ENCODE results near the gene PAPSS1.
"Not testable (repeated sequence)": the region's sequence is repeated elsewhere in the genome, so short reads cannot be mapped to it uniquely, and the experiment has no call there.

Gene PAPSS1

DNA sequence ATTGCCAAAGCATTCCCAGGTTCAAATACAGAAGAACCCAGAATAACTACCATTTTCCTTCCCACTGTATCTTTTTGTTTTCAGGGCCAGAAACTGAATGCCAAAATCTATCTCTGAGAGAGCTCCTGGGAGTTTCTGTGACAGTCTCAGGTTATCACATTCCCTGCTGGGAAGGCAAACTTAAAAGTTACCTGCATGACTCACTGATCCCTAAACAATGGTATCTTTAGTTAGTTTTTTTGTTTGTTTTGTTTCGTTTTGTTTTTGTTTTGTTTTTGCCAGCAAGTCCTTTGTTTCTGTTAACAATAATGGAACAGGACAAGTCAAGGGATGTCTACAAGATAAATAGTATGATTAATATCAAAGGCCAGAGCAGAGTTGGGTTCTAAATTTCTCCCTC is 34.3 kb downstream of the PAPSS1 start:
- no peak for DNase-seq

DNA sequence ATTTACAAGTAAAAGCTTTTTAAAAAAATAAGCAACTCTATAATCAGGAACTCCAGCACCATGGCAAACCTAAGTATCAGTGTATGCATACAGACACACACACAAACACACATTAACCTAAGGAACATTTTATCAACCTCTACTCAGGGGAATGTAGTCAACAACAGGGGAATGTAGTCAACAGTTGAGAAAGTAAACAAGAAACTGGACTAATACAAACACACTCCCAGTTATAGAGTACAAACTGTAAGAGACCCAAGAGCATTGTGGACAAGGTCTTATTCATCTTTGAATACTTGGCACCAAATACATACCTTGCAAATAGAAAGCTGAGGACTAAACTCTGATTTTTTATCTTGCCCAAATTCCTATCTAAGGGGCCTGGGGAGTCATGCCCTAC is 36.2 kb downstream of the PAPSS1 start:
- DNase-seq, result no peak

DNA sequence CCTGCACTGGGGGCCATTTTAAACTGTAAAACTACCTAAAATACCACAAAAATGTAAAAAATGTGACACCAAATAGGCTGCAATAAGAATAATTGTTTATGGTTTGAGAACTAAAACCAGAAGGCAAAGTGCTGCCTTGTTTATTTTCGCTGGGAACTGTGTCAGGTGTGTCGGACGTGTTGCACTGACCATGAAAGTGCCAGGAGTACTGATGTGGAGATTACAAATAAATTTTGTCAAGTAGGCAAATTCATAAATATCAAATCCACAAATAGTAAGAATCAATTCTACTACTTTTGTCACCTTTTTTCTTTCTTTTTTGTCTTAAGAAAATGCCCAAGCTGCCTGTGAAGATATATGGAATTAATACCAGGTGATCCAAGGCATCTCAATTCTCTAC is 37.7 kb downstream of the PAPSS1 start:
- DNase-seq, result no peak

DNA sequence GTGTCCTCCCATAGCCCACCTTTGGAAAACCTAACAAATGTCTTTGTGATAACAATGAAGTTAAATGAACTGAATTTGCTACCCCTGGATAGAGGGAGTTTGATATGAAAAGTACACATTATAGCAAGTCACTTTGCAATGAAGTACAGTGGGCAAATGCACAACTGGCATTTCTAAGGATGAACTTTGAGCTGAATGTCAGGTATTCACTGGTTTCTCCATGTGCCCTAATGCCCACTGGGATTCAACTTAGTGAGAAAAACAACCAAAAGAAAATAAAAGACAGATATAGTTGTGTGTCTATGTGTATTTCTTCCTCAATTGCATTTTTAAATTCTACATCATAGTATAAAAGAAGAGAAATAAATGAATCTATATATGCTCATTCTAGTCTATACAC is 51.0 kb downstream of the PAPSS1 start:
- DNase-seq, result no peak

DNA sequence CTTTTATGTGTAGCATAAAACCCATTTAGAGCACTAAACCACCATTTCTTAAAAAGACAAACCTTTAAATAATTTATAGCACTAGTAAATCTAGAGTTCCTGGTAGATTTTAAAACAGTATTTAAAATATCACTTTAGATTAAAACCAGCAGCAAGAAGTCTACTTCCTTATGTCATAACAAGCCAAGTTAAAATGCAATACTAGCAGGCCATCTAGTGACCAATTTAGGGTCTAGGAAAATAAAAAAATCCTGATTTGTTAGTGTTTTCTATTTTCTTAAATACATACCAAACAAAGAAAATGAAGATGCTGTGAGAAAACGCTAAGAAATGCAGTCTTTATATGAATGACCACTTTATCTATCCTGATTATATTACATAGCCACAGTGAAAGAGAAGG is 53.9 kb downstream of the PAPSS1 start:
- DNase-seq, result no peak

DNA sequence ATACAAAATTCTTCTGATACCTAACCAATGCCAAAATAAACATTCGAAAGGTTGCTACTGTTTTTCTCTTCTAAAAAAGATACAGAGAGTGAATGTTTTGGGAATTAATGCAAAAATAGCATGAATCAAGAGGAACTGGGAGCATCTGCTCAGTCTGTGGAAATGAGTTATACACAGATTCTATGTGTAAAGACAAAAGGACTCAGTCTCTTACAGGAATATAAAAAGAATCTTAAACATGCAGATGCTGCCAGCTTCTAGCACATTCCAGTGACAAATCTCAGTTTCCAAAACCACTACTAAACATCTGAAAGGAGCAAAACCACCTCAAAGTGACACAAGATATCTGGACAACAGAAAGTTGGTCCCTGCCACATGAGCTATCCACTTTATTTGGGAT is 55.0 kb downstream of the PAPSS1 start:
- DNase-seq, result no peak

DNA sequence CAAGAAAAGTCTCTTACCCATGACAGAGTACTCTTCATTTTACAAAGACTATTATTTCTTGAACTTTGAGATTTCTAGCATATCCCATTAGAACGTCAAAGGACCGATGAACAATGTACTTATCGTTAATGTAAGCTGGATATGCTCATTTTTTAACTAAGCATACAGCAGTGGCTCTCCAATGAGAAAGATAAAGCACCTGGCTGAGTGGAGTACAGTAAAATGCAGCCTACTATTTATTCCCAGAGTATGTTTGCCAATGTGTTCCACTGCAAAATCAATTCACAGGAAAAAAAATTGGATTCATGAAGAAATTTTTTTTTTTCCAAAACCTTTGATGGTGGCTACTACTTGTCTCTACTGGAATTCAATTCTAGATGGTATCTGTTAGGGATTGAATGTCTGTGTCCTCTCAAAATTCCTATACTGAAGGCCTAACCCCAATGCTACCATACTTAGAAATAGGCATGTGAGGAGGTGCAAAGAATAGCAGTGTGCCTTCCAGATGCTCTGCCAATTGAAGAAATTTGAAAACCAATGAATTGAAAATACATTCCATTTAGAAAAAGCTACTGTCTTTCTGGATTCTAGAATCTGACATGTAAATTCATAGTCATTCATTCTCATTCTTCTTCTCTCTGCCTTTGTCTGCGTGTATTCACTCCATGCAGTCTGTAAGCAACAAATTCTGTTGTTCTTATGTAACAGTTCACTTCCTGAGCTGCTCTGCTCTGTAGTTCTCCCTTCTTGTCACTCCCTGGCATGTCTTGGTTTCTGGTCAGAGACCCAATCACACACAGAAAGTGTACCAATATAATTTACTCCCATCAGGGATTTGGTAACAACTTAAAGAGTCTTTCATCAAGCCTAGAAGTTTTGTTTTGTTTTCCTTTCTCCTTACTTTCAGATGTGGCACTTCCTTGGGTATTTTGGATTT is 61.4 kb downstream of the PAPSS1 start:
- no peak for DNase-seq

DNA sequence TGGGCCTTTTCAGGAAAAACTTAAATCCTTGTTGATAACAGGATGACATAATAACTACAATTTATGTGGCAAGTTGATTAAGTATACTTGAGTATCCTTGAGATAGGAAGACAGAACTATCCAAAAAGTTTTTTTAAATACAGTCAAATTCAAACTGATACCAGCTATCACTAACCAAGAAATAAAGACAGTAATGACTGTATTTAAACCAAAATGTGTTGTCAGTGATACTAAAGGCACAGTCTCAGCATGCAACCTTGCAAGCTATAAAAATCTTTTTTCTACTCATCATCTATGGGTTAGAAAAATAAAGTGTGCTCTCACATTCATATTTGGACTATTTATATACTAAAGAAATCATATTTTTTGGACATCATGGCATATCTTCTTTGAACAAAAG is 64.7 kb downstream of the PAPSS1 start:
- no peak for DNase-seq

DNA sequence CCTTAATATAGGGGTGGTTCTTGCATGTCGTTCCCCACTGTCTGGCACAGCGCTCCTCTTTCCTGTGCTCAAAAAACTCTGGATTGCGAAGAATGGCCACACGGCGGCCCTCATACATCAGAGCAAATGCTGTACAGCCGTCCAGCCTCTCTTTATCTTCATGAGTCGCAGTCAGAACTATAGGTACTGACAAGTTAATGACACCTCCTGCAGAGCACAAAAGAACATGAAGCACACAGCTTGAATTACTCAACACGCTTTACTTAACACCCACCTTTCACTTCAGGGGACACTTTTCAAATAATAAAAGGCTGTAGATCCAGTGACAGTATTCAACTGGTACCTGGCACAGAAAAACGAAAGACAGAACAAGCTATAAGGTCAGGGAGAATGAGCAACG is 65.3 kb downstream of the PAPSS1 start:
- DNase-seq, result no peak

DNA sequence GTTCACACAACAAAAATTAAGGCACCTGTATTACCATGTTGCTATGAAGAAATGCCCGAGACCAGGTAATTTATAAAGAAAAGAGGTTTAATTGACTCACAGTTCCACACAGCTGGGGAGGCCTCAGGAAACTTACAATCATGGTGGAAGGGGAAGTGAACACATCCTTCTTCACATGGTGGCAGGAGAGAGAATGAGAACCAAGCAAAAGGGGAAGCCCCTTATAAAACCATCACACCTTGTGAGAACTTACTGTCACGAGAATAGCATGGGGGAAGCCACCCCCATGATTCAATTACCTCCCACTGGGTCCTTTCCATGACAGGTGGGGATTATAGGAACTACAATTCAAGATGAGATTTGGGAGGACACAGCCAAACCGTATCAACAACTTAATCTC is 68.6 kb downstream of the PAPSS1 start:
- DNase-seq, result not testable (repeated sequence)

DNA sequence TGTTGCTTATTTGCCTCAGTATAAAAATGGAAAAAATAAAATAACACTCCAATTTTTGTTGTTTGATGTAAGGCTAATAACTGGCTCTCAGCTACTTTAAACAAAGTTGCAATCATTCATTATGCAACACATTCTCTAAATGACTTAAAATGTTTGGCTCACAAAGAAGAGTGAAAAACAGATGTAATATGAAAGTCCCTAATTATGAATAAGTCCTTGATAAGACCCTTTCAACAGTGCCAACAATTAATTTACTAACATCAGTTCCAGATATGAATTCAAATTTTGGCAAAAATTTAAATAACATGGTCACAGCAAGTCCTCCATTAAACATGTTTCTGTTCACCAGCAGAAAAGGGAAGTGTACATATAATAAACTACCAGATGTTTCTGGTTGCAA is 69.8 kb downstream of the PAPSS1 start:
- no peak for DNase-seq

DNA sequence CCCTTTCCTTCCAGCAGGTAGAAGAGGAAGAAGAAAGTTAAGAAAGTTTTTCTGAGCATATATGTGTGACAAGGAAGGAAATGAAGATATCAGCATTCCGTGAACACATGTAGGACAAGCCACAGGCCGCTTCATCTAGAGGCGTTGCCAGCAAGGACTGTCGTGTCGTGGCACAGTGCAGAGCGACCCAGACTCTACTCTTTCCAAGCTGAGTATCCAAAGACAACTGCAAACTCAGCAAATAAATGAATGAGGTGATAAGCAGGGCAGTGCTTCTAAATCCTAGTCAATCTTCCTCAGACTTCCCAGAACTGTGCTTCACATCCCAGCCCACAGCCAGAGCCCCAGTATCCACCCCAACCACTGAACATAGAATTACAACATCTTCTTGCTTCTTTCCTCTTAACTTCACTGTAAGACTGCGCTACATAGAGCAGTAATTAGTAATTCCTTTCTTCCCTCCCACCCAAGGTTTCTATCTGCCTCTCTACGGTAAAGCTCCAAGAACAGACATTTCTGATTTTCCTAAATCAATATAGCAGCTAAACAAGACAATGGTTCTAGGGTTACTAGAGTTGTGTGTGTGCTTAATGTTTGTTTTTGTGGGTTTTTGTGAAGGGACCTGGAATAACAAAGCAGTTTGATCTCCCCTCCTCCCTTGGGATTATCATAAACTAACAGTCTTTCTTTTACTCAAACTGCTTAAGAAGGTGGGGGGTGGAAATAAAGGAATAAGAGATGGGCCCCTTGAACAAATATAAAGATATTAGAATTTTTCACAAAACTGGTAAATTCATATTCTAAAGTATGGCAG is 71.6 kb downstream of the PAPSS1 start:
- no peak for DNase-seq

DNA sequence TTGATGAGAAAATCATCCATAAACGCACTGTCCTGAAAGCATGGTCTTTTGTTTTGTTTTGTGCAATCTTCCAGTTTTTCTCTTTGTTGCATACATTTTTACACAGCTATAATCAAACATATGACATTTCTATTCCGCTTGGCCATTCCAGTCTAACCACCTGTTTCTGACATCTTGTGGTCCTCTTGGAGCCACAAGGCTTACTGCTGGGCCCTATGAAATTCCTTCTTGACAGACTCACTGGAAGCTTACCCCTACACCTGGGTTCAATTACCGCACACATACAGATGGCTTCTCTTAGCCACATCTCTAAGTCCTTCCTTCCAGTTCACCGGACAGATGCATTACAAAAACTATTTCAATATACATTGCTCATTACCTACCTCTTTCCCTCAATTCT is 72.4 kb downstream of the PAPSS1 start:
- DNase-seq, result no peak

DNA sequence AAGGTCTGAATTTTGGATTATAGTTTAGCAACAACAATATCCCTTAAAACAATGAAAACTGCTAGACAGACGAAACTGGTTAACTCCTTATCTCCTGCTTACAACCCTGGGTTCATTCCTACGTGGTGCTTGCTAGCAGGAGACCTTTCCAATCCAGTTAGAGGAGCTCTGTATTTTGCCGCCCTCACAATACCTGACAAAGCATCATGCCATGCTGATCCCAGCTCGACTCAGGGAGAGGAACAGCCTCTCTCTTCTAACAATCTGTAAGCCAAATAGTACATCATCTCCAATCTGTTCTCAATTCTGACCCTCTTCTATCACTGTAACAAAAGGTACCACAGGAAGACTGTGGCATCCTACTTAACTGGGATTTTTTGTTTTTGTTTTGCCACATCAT is 74.4 kb downstream of the PAPSS1 start:
- DNase-seq, result no peak

DNA sequence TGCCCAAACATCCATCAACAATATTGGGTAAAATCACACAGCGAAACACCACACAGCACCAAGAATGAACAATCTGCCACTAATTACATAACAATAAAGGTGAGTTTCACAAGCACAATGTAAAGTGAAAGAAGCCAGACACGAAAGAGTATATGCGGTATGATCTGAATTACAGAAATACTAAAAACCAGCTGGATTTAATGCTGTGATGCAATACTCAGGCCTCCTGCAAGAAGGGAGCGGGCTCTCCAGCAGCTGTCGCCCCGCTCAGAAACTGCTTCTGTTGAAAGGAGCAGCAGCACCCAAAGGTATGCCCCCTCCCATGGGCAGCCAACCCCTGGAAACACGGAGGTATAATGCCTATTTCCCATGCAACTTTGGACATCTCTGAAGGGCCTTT is 77.0 kb downstream of the PAPSS1 start:
- no peak for DNase-seq

DNA sequence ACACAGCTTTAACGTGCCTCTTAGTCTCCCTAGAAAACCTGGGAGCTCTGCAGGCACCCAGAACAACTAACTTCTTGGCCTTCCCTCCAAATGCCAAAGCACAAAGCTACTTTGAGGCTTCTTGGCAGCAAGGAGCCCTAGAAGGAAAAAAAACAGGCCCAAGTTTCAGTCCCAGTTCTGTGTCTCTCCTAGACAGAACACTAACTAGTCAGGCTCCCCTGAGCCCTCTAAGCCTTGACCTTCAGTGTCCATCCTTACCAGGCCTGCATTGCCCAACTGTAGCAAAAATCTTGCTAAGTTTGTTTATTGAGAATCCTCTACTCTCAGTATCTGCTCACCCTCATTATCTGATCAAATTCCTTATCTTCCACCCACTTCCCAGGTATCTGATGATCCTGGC is 79.2 kb downstream of the PAPSS1 start:
- DNase-seq, result no peak

DNA sequence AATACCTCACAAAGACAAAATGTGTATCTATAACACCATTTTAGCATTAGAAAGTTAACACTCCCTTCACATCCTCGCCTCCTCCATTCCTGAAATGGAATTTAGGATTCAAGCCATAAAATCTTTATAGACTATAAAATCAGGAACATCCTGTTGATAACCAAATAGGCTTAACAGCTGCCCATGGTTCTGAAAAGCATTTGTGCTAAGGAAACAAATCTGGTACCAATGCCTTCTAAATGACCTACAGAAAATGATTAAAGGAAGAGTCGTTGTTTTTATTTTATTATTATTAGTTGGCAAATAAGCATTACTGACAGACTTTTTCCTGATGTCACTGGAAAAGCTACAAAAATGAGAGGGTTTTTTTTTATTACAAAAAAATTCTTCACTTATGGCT is 79.8 kb downstream of the PAPSS1 start:
- DNase-seq, result no peak

DNA sequence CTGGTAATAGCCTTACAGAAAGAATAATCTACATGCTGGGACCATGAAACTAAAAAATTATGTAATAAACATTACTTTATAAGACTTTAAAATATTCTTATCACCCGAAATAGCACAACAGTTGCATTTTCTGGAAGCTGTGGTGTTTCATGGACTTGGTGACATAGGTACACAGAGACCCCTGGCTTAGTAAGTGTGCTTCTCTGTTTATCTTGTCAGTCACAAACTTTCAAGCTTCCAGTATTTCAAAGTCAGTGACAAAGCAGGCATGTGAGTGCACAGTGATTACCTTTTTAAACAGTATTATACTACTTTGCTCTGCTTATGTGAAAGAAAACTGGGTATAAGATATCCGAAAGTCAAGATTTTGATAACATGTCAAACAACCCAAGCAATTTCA is 84.3 kb downstream of the PAPSS1 start:
- no peak for DNase-seq

DNA sequence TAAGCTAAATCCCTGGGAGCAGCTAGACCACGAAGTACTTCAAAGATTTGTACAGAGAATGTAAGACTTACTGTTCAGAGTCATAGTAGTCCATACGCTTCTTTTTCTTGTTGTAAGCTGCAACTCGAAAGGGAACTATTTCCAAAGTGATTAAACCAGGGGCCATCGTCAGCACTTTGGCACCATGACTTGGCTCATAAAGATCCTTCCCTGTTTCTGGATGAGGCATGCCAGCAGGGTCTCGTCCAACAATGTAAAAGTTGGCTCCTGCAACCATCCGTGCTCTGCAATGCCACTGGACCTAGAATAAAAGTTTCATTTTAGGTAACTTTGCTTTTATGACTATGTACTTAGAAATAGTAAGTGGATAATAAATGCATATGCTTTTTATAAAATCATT is 88.5 kb downstream of the PAPSS1 start:
- DNase-seq, result no peak

DNA sequence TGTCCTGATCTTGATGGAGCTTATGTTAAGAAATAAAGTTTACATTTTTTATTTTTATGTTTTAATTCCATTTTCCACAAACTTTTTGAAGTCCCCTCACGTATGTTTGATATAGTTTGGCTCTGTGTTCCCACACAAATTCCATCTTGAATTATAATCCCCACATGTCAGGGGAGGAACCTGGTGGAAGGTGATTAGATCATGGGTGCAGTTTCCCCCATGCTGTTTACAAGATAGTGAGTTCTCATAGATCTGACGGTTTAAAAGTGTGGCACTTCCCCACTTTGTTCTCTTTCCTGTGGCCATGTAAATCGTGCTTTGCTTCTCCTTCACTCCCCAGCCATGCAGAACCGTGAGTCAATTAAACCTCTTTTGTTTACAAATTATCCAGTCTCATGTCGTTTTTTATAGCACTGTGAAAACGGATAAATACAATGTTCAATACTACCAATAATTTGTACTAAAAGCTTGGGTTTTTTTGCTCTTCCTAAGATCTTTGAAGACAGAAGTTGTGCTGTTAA is 89.8 kb downstream of the PAPSS1 start:
- DNase-seq, result no peak

DNA sequence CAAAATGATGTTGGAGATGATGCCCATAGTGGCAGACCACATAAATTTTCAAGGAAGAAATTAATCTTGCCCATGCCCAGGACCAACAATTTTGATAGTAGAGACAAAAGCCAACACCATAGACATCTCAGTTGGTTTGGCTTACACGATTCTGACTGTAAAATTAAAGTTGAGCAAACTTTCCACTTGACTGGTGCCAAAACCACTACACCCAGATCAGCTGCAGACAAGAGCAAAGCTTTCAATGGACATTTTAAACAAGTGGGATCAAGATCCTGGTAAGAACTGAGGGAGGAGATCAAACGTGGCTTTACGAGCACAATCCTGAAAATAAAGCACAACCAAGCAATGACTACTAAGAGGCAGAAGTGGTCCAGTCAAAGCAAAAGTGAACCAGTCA is 90.7 kb downstream of the PAPSS1 start:
- DNase-seq, result no peak

DNA sequence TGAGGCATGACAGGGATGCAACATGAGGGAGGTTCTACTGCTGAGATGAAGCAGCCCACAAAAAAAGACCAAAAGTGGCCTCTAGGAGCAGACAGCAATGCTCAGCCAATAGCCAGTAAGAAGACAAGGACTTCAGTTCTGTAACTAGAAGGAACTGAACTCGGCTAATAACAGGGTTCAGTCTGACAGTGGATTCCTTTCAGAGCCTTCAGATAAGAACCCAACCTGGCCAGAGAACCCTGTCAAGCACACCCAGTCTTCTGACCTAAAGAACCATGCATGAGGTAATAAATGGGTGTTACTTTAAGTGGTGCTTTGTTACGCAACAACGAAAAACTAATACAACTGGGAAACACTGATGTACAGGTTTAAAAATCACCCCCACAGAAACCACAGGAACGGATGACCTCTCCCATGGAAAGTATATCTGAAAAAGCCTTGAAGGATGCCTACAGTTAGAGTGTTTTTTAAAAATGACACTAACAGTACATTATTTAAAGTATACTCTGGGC is 94.6 kb downstream of the PAPSS1 start:
- no peak for DNase-seq

DNA sequence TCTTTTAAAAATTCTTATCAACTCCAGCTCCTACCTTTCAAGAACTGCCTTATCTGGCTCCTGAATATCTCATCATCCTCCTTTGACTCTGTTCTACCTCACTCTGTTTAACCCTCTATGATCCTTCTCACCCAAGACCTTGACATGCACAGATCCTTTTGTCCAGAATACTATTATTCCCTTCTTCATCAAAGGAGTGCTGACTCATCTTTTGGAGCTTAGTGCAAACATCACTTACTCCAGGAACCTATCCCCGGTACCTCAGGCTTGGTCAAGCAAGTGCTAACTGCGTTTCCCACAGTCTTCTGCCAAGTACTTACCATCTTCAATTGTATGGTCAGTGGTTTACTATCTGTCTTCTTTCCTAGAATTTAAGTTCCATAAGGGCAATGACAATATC is 96.0 kb downstream of the PAPSS1 start:
- no peak for DNase-seq

DNA sequence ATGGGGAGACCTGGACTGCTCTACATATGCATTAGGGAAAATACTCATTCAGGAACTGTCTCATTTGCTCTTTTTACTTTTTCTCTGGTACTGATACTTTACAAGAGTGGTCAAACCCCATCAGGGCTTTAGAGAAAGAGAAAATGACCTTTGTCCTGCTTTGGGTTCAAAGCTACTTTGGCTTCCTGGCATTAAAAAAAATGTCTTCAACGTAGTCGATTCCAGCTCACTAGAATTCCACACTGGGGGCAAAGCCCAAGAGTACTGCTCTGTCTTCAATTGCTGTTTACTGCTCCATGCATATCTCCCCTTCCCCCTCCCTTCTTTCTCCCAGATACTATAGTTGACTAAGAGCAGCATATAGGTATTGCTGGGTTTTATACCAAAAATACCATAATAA is 98.0 kb downstream of the PAPSS1 start:
- DNase-seq, result no peak
